HG02870 (cell line): ENCODE measurements around the gene TRAF7.

Experiments used
- ATAC-seq: cut with Tn5 transposase; IDR thresholded peaks from one replicate; pipeline ENCODE4 v1.9.1; 2021; ENCODE audit warnings: mild to moderate bottlenecking, moderate library complexity; ENCODE audit not compliant: unreplicated experiment

Gene TRAF7

GRCh38 chr16:2147378-2147777 lies 8.2 kb upstream of the TRAF7 start:
- no peak for ATAC-seq

- ATAC-seq: no peak
Observed at GRCh38 chr16:2147981-2148671, 7.5 kb upstream of the TRAF7 start, which contains the start of gene RAB26. RAB26 (plus strand) TSS chr16:2148625; CDS start chr16:2148784, 159 bp downstream.

GRCh38 chr16:2148714-2149629 lies 6.6 kb upstream of the TRAF7 start:
- no peak for ATAC-seq

- no peak for ATAC-seq
Observed at GRCh38 chr16:2149630-2150417, 5.8 kb upstream of the TRAF7 start.

GRCh38 chr16:2150418-2151187 lies 5.0 kb upstream of the TRAF7 start:
- ATAC-seq: no peak

GRCh38 chr16:2151188-2152091 lies 4.1 kb upstream of the TRAF7 start:
- no peak for ATAC-seq

GRCh38 chr16:2152695-2153506 lies 2.7 kb upstream of the TRAF7 start:
- ATAC-seq: no peak

GRCh38 chr16:2154533-2155090 lies 970 bp upstream of the TRAF7 start:
- no peak for ATAC-seq

GRCh38 chr16:2155977-2156848 lies 631 bp downstream of the TRAF7 start:
- ATAC-seq: no peak

- no peak for ATAC-seq
Observed at GRCh38 chr16:2156849-2157224, 1.3 kb downstream of the TRAF7 start.

GRCh38 chr16:2157480-2158261 lies 2.1 kb downstream of the TRAF7 start:
- ATAC-seq: no peak

GRCh38 chr16:2158262-2158638 lies 2.7 kb downstream of the TRAF7 start:
- no peak for ATAC-seq

GRCh38 chr16:2159175-2159838 lies 3.7 kb downstream of the TRAF7 start:
- no peak for ATAC-seq

- no peak for ATAC-seq
Observed at GRCh38 chr16:2160915-2161551, 5.5 kb downstream of the TRAF7 start.

GRCh38 chr16:2161911-2162310 lies 6.3 kb downstream of the TRAF7 start:
- ATAC-seq: no peak

GRCh38 chr16:2162676-2163118 lies 7.1 kb downstream of the TRAF7 start:
- ATAC-seq: no peak
